Neural progenitor cell (in vitro differentiated cells): ENCODE measurements around the gene ALK.

Source experiments
- EZH2 ChIP-seq: fragments of 200-600 bp; sonication (generic); IDR thresholded peaks from 2 replicates; pipeline ENCODE4 v1.6.1; 2017; ENCODE audit warnings: antibody characterized with exemption, mild to moderate bottlenecking, moderate library complexity
- TF ChIP-seq, protein P1 (sequence below): fragments of 200-600 bp; sonication (generic); IDR thresholded peaks from 2 replicates; pipeline ENCODE4 v1.5.1; 2017; ENCODE audit warnings: antibody characterized with exemption, mild to moderate bottlenecking

DNA sequence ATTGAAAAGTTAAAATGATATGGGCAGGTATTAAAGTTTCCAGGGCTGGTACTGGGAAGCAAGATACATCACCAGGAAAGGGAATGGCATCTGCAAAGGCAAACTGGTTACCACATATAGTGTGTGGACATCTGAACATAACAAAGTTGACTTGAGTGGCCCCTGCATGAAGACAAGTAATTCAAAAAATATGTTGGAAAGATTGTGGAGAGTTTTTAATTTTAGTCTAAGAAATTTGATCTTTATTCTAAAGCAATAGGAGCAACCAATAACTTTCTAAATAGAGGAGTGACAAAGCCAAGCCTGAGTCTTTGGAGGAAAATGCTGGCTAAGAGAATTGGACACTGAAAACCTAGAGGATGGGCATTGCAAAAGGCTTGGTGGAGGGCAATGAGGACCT lies 278.2 kb downstream of the ALK start:
- TF ChIP-seq, protein P1, sequence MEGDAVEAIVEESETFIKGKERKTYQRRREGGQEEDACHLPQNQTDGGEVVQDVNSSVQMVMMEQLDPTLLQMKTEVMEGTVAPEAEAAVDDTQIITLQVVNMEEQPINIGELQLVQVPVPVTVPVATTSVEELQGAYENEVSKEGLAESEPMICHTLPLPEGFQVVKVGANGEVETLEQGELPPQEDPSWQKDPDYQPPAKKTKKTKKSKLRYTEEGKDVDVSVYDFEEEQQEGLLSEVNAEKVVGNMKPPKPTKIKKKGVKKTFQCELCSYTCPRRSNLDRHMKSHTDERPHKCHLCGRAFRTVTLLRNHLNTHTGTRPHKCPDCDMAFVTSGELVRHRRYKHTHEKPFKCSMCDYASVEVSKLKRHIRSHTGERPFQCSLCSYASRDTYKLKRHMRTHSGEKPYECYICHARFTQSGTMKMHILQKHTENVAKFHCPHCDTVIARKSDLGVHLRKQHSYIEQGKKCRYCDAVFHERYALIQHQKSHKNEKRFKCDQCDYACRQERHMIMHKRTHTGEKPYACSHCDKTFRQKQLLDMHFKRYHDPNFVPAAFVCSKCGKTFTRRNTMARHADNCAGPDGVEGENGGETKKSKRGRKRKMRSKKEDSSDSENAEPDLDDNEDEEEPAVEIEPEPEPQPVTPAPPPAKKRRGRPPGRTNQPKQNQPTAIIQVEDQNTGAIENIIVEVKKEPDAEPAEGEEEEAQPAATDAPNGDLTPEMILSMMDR = no peak
- no peak for TF ChIP-seq EZH2
